ENCODE measurements around the gene DMRT2. TPM values are rescaled to one million over a fixed set of nuclear protein-coding genes. Genes with fewer than 3 reads are reported as not detected.
A peak's percentile ranks its signal among the peaks of the same experiment; 100 is the strongest.

Gene DMRT2
- not detected for total RNA-seq
- long read RNA-seq: 0 reads

- DNase-seq (peak; percentile 92), ATAC-seq (ENCODE audit: poor library complexity) (peak; percentile 97)
- intact Hi-C loops (cut with DNase I): no loop called here
Observed at GRCh38 chr9:1050125-1050895, at the start of gene DMRT2. Gene DMRT2, plus strand, starts transcription at chr9:1050357. Its CDS starts 1,257 bp downstream, at chr9:1051614.

GRCh38 chr9:1001838-1002237, 48.3 kb upstream of the DMRT2 start:
- intact Hi-C loops (cut with DNase I): loop anchor here (10.0 kb wide), 1 partner anchor 387 kb away; no protein-coding TSS in a partner anchor
- no peak for DNase-seq
- ATAC-seq (ENCODE audit: poor library complexity): no peak

- intact Hi-C loops (cut with DNase I): loop anchor here (10.0 kb wide), 1 partner anchor 388 kb away; no protein-coding TSS in a partner anchor
- ATAC-seq (ENCODE audit: poor library complexity) (no peak), DNase-seq (no peak)
Observed at GRCh38 chr9:1002678-1003077, 47.5 kb upstream of the DMRT2 start.

GRCh38 chr9:1005043-1005667, 45.0 kb upstream of the DMRT2 start:
- ATAC-seq (ENCODE audit: poor library complexity) (peak; percentile 62), DNase-seq (no peak)
- intact Hi-C loops (cut with DNase I): loop anchor here (5.0 to 10.0 kb wide), 2 partner anchors 113 to 390 kb away; no protein-coding TSS in a partner anchor

- DNase-seq (no peak), ATAC-seq (ENCODE audit: poor library complexity) (no peak)
- intact Hi-C loops (cut with DNase I): loop anchor here (5.0 to 10.0 kb wide), 2 partner anchors 115 to 393 kb away; no protein-coding TSS in a partner anchor
Observed at GRCh38 chr9:1007312-1007711, 42.8 kb upstream of the DMRT2 start.

- intact Hi-C loops (cut with DNase I): loop anchor here (5.0 to 10.0 kb wide), 2 partner anchors 116 to 393 kb away; no protein-coding TSS in a partner anchor
- DNase-seq: no peak
- no peak for ATAC-seq (ENCODE audit: poor library complexity)
Observed at GRCh38 chr9:1008216-1008615, 41.9 kb upstream of the DMRT2 start.

- DNase-seq (peak; percentile 90), ATAC-seq (ENCODE audit: poor library complexity) (peak; percentile 97)
- intact Hi-C loops (cut with DNase I): loop anchor here (5.0 to 10.0 kb wide), 2 partner anchors 117 to 394 kb away; no protein-coding TSS in a partner anchor
Observed at GRCh38 chr9:1009101-1009707, 41.0 kb upstream of the DMRT2 start.

- intact Hi-C loops (cut with DNase I): no loop called here
- ATAC-seq (ENCODE audit: poor library complexity): no peak
Observed at GRCh38 chr9:1013021-1013420, 37.1 kb upstream of the DMRT2 start.

GRCh38 chr9:1014225-1014624, 35.9 kb upstream of the DMRT2 start:
- intact Hi-C loops (cut with DNase I): no loop called here
- DNase-seq (no peak), ATAC-seq (ENCODE audit: poor library complexity) (no peak)

More at GRCh38 chr9:1013021-1013420, 37.1 kb upstream of the DMRT2 start:
- no peak for DNase-seq

- DNase-seq (no peak), ATAC-seq (ENCODE audit: poor library complexity) (no peak)
- intact Hi-C loops (cut with DNase I): no loop called here
Observed at GRCh38 chr9:1014640-1015039, 35.5 kb upstream of the DMRT2 start.

- intact Hi-C loops (cut with DNase I): no loop called here
- ATAC-seq (ENCODE audit: poor library complexity): peak; percentile 60
- no peak for DNase-seq
Observed at GRCh38 chr9:1018121-1018520, 32.0 kb upstream of the DMRT2 start.

GRCh38 chr9:1024112-1024511, 26.0 kb upstream of the DMRT2 start:
- ATAC-seq (ENCODE audit: poor library complexity) (no peak), DNase-seq (no peak)
- intact Hi-C loops (cut with DNase I): no loop called here

- ATAC-seq (ENCODE audit: poor library complexity) (no peak), DNase-seq (no peak)
- intact Hi-C loops (cut with DNase I): no loop called here
Observed at GRCh38 chr9:1025131-1025530, 25.0 kb upstream of the DMRT2 start.

GRCh38 chr9:1026219-1026618, 23.9 kb upstream of the DMRT2 start:
- no peak for DNase-seq
- ATAC-seq (ENCODE audit: poor library complexity): no peak
- intact Hi-C loops (cut with DNase I): no loop called here

- no peak for DNase-seq
- intact Hi-C loops (cut with DNase I): no loop called here
- ATAC-seq (ENCODE audit: poor library complexity): no peak
Observed at GRCh38 chr9:1028501-1029190, 21.5 kb upstream of the DMRT2 start.

GRCh38 chr9:1031951-1032601, 18.1 kb upstream of the DMRT2 start:
- intact Hi-C loops (cut with DNase I): no loop called here
- DNase-seq (no peak), ATAC-seq (ENCODE audit: poor library complexity) (no peak)

GRCh38 chr9:1034271-1034670, 15.9 kb upstream of the DMRT2 start:
- ATAC-seq (ENCODE audit: poor library complexity): no peak
- intact Hi-C loops (cut with DNase I): no loop called here

GRCh38 chr9:1039589-1039988, 10.6 kb upstream of the DMRT2 start:
- DNase-seq (no peak), ATAC-seq (ENCODE audit: poor library complexity) (no peak)
- intact Hi-C loops (cut with DNase I): no loop called here

More at GRCh38 chr9:1034271-1034670, 15.9 kb upstream of the DMRT2 start:
- no peak for DNase-seq
